ENCODE data around the gene RFXANK.
"Not testable (repeated sequence)": the region's sequence is repeated elsewhere in the genome, so short reads cannot be mapped to it uniquely, and the experiment has no call there.

RFXANK gene

GRCh38 chr19:19192078-19192882, at the start of gene RFXANK, which contains the start of gene BORCS8:
TSS of gene RFXANK (plus strand) at chr19:19192258. CDS start at chr19:19193947, 1,689 bp downstream.
TSS of gene BORCS8 (minus strand) at chr19:19192152. CDS start at chr19:19192117, 35 bp downstream.
- peak; percentile 99 for DNase-seq

DNA sequence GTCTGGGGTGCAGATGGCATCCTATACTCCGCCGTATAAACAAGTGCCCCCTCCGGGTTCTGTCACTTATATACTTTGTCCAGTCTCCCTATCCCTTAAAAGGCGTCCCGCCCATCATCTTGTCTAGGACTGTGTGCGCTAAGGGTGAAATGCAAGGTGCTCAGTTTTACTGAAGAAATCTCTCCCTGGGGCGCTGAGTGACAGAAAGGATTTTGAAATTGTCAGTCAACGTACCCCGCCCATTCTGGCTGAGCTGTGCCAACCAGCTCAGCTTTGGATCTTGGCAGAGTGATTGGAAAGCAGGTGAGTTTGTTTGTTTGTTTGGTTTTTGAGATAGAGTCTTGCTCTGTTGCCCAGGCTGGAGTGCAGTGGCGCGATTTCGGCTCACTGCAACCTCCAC, 49.7 kb upstream of the RFXANK start:
- no peak for DNase-seq

- DNase-seq, result no peak
Observed at GRCh38 chr19:19145281-19145680, 46.8 kb upstream of the RFXANK start.

- peak; percentile 85 for DNase-seq
Observed at GRCh38 chr19:19145684-19146608, 46.1 kb upstream of the RFXANK start.

- DNase-seq, result no peak
Observed at GRCh38 chr19:19146865-19147264, 45.2 kb upstream of the RFXANK start.

GRCh38 chr19:19147344-19147743, 44.7 kb upstream of the RFXANK start:
- DNase-seq, result no peak

- DNase-seq, result not testable (repeated sequence)
Observed at GRCh38 chr19:19148504-19148903, 43.6 kb upstream of the RFXANK start.

DNA sequence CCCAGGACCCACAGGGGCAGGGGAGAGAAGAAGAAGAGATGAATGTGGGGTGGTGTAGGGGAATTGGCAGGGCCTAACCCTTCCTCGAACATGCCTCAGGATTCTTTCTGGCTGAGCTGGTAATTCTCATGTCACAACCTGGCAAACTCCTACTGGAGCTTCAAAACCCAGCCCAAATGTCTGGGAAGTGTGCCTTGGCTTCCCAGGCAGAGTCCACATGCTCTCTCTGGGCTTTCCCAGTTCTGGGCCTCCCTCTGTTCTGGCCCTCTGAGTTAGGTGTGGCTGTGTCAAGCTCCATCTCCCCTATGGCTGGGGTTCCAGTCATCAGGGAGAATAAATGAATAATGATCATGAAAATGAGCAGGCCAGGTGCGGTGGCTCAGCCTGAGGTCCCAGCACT, 42.6 kb upstream of the RFXANK start:
- DNase-seq, result no peak

DNA sequence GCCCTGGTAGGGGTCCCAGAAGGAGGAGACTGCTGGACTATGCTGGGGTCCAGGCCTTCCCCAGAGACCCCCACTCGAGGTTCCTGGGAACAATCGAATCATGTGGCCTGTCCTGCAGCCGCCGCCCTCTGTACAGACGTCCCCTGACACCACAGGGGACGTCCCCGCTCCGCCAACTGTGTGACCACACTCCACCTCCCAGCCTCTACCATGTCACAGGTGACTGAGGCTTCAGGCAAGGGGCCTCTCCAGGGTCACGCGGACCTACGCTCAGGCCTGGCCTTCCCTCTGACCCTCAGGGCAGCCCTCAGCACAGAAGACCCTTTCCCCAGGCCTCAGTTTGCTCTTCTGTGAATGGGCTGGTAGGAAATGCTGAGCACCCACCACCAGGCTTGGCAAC, 40.6 kb upstream of the RFXANK start:
- no peak for DNase-seq

- no peak for DNase-seq
Observed at GRCh38 chr19:19152668-19153384, 39.2 kb upstream of the RFXANK start.

- no peak for DNase-seq
Observed at GRCh38 chr19:19154768-19155494, 37.1 kb upstream of the RFXANK start.

GRCh38 chr19:19155495-19156219, 36.4 kb upstream of the RFXANK start:
- DNase-seq, result no peak

GRCh38 chr19:19157808-19158207, 34.2 kb upstream of the RFXANK start:
- no peak for DNase-seq

DNA sequence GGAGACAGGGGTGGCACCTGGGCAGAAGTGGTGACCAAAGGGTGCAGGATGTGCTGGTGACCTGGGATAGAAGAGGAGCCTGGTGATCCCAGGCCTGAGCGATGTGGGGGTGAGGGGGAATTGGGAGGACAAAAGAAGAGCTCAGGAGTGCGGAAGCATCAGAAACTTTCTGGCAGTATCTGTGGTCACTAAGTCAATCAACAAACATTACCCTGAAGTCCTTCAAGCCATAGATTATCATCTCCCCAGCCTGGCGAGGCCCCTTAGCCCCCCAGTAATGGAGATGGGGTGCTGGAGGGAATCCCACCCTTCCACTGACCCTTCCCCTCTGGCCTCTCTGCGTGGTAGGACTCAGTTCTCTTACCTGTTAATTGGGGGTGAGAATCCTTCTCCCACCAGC, 32.5 kb upstream of the RFXANK start:
- no peak for DNase-seq

- no peak for DNase-seq
Observed at GRCh38 chr19:19160461-19161035, 31.5 kb upstream of the RFXANK start.

- DNase-seq, result no peak
Observed at GRCh38 chr19:19162495-19162894, 29.6 kb upstream of the RFXANK start.

DNA sequence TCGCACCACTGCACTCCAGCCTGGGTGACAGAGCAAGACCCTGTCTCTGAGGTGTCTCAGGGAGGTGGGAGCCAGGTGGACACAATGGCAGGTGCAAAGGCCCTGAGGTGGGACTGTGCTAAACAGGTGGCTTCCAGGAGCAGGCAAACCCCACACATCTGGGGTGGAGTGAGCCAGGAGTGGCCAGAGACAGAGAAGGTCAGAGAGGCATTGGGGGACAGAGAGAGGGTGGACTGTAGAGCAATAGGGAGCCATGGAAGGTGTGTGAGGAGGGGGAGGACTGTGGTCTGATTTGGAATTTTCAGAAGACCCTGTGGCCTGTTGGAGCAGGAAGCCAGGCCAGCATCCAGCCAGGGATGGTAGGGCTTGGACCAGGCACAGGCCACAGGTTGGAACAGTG, 26.7 kb upstream of the RFXANK start:
- no peak for DNase-seq

DNA sequence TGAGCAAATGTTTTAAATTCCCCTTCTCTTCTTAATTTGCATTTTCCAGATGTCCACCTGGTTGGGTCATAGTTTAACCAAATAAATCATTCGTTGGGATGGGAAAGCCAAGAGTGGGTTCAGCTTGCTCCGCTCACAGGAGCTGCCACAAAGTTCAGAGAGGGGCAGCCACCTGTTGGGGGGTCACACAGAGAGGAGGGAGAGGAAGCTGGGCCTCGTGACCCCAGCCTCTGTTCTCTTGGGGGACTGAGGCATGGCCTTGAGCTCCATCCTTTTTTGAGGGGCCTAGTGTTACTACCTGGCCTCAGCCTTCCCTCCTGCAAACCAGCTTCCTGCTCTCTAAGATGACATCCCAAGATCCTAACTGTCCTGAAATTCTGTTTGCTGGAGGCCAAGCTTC, 24.4 kb upstream of the RFXANK start:
- no peak for DNase-seq

- no peak for DNase-seq
Observed at GRCh38 chr19:19169236-19170052, 22.6 kb upstream of the RFXANK start.

Data from CD4-positive, alpha-beta T cell treated with Interleukin-12 subunit alpha and Interleukin-12 subunit beta, for 1 hour (primary cell).